HG03439 (cell line): ENCODE results near the gene TMEM156.
"Not testable (repeated sequence)": the region's sequence is repeated elsewhere in the genome, so short reads cannot be mapped to it uniquely, and the experiment has no call there.

ENCODE experiments used
- ATAC-seq: cut with Tn5 transposase; IDR thresholded peaks from one replicate; pipeline ENCODE4 v1.9.1; 2021; ENCODE audit warnings: mild to moderate bottlenecking, moderate library complexity; ENCODE audit not compliant: unreplicated experiment

The TMEM156 gene

GRCh38 chr4:38959248-38959647 lies 73.0 kb downstream of the TMEM156 start:
- ATAC-seq, result not testable (repeated sequence)

GRCh38 chr4:38958453-38959190 lies 73.6 kb downstream of the TMEM156 start:
- no peak for ATAC-seq

GRCh38 chr4:38957893-38958292 lies 74.3 kb downstream of the TMEM156 start:
- ATAC-seq, result no peak

GRCh38 chr4:38957261-38957815 lies 74.9 kb downstream of the TMEM156 start:
- ATAC-seq, result no peak

- no peak for ATAC-seq
Observed at GRCh38 chr4:38955957-38956356, 76.3 kb downstream of the TMEM156 start.

GRCh38 chr4:38954727-38955126 lies 77.5 kb downstream of the TMEM156 start:
- no peak for ATAC-seq

GRCh38 chr4:38952017-38952416 lies 80.2 kb downstream of the TMEM156 start:
- ATAC-seq, result no peak

- no peak for ATAC-seq
Observed at GRCh38 chr4:38951598-38951997, 80.6 kb downstream of the TMEM156 start.

GRCh38 chr4:38950734-38951133 lies 81.5 kb downstream of the TMEM156 start:
- ATAC-seq, result no peak

GRCh38 chr4:38950159-38950558 lies 82.0 kb downstream of the TMEM156 start:
- ATAC-seq, result no peak

- ATAC-seq, result no peak
Observed at GRCh38 chr4:38949411-38950051, 82.7 kb downstream of the TMEM156 start.

GRCh38 chr4:38948551-38948950 lies 83.7 kb downstream of the TMEM156 start:
- no peak for ATAC-seq

GRCh38 chr4:38946919-38947318 lies 85.3 kb downstream of the TMEM156 start:
- ATAC-seq, result no peak

GRCh38 chr4:38944440-38944839 lies 87.8 kb downstream of the TMEM156 start:
- no peak for ATAC-seq

GRCh38 chr4:38943343-38943742 lies 88.9 kb downstream of the TMEM156 start:
- ATAC-seq, result no peak

GRCh38 chr4:38941906-38942305 lies 90.3 kb downstream of the TMEM156 start:
- ATAC-seq, result not testable (repeated sequence)

- no peak for ATAC-seq
Observed at GRCh38 chr4:38940476-38940875, 91.7 kb downstream of the TMEM156 start.

- peak; percentile 75 for ATAC-seq
Observed at GRCh38 chr4:38939165-38939564, 93.0 kb downstream of the TMEM156 start.

- no peak for ATAC-seq
Observed at GRCh38 chr4:38935391-38936073, 96.7 kb downstream of the TMEM156 start.

- ATAC-seq, result no peak
Observed at GRCh38 chr4:38931125-38931524, 101.1 kb downstream of the TMEM156 start.

- ATAC-seq, result no peak
Observed at GRCh38 chr4:38930707-38931106, 101.5 kb downstream of the TMEM156 start.

- no peak for ATAC-seq
Observed at GRCh38 chr4:38930204-38930603, 102.0 kb downstream of the TMEM156 start.
